ENCODE data around the gene AGBL1. TPM values are rescaled to one million over a fixed set of nuclear protein-coding genes. Genes with fewer than 3 reads are reported as not detected.
A peak's percentile ranks its signal among the peaks of the same experiment; 100 is the strongest.

The AGBL1 gene
- total RNA-seq, 6 experiments from 2014 or later: not detected

DNA sequence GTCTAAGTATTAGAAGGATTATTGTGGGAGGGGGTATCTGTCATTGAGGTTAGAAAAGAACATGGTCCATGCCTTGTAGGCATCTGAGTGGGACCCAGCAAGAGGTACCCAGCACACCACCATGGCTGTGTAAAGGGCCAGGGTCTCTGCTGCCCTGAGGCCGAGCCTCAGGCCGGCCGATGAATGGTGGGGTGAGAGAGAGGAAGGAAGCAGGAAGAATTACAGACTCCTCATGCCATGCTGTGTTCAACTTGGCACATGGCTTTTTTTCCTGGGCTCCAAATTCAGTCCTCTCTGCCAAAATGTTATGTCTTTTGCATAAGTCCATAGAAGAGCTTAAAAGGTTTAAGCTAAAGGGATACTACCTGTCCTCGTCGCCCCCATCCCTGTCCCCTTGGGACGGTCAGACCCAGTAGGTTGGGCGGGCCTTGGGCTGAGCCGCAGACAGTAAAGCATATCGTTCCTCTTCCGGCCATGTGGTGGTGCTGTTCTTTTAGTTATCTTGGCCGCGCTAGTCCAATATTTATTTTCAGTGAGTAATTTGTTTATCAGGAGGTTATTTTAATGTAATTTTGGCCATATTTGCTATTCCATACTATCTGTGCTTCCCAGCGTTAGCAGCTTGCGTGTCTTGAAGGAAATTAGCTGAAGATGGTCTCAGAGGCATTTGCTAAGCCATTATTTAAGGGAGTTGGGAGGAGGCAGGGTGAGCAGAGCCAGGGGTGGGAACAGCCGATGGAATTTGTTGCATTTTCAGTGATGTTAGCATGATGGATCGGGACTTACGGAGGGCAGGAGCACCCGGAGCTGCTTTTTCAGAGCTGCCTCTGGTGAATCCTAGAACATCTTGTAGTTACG lies 152.4 kb downstream of the AGBL1 start:
- intact Hi-C loops (cut with DNase I): no loop called here
- 2% methylated on average over 15 of the region's 19 CpGs for WGBS (ENCODE audit: insufficient coverage, low coverage, low lambda C conversion rate, missing lambda C conversion rate)
- DNase-seq: peak in 1 of 3 donors; percentile 19
- Histone ChIP-seq H3K4me1 (no peaks in the 10 kb centered on the region), H3K36me3 (no peaks in the 10 kb centered on the region), H3K27ac (no peak overlapping the region), H3K27me3 (no peaks in the 10 kb centered on the region), H3K4me3 (no peak overlapping the region), H3K9me3 (no peaks in the 10 kb centered on the region)
- no peak for TF ChIP-seq POLR2A (IDR thresholded peaks at IDR 0.05)
- TF ChIP-seq, protein P1, sequence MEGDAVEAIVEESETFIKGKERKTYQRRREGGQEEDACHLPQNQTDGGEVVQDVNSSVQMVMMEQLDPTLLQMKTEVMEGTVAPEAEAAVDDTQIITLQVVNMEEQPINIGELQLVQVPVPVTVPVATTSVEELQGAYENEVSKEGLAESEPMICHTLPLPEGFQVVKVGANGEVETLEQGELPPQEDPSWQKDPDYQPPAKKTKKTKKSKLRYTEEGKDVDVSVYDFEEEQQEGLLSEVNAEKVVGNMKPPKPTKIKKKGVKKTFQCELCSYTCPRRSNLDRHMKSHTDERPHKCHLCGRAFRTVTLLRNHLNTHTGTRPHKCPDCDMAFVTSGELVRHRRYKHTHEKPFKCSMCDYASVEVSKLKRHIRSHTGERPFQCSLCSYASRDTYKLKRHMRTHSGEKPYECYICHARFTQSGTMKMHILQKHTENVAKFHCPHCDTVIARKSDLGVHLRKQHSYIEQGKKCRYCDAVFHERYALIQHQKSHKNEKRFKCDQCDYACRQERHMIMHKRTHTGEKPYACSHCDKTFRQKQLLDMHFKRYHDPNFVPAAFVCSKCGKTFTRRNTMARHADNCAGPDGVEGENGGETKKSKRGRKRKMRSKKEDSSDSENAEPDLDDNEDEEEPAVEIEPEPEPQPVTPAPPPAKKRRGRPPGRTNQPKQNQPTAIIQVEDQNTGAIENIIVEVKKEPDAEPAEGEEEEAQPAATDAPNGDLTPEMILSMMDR (IDR thresholded peaks at IDR 0.05): peak; percentile 20 to 53 (median 40)
- ATAC-seq: peak; percentile 49 to 54 (median 52)

DNA sequence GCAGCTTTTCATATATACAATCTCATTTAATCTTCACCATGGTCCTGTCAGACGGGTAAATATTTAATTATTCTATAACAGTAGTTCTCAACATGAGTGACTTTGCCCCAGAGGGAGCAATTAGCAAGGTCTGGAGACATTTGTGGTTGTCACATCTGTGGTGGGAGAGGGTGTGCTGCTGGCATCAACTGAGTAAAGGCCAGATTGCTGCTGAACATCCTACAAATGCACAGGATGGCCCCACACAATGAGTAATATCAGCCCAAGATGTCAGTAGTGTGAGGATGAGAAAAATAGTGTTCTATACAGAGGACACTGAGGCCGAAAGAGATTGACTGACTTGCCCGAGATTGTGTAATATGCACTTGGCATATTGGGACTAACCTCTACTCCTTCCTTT lies 156.0 kb downstream of the AGBL1 start:
- no peak for ATAC-seq
- DNase-seq: no peak
- Histone ChIP-seq H3K4me3 (no peak overlapping the region), H3K27ac (no peak overlapping the region), H3K4me1 (no peaks in the 10 kb centered on the region), H3K27me3 (no peaks in the 10 kb centered on the region), H3K36me3 (no peaks in the 10 kb centered on the region), H3K9me3 (no peaks in the 10 kb centered on the region)
- TF ChIP-seq, protein P1 (IDR thresholded peaks at IDR 0.05): no peak
- TF ChIP-seq POLR2A (IDR thresholded peaks at IDR 0.05): no peak
- WGBS (ENCODE audit: insufficient coverage, low coverage, low lambda C conversion rate, missing lambda C conversion rate): 50% methylated on average over 3 of the region's 3 CpGs
- intact Hi-C loops (cut with DNase I): no loop called here

DNA sequence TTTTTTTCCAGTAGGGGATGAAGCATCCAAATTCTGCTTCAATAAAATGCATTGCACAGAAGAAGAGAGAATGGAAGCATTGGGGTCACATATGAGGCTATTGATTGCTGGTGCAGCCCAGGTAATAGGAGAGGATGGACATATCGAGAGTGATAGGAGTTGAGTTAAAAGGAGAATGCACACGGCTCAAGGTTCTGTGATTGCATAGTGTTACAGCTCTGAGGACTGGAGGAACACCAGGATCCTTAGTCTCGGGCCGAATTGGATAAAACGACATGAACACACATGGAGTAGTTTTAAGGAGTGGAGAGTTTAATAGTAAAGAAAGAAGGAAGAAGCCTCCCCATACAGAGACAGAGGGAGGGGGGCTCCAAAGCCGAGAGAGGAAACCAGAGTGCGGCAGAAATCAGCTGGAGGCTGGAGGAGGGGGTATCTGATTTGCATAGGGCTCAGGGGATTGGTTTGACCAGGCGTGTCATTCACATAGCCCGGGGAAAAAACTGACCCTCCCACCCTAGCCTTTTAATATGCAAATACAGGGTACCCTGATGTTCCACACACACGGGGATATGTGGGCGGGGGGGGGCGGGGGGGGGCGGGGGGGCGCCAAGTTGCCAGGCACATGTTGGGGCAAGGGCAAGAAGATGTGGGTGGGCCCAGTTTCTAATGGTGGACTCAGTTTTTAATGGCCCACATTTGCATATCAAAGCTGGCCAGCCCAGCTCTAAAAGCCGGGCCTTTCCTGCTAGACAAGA lies 156.9 kb downstream of the AGBL1 start:
- WGBS (ENCODE audit: insufficient coverage, low coverage, low lambda C conversion rate, missing lambda C conversion rate): 22% methylated on average over 13 of the region's 15 CpGs
- Histone ChIP-seq H3K4me1 (no peaks in the 10 kb centered on the region), H3K9me3 (no peaks in the 10 kb centered on the region), H3K27me3 (no peaks in the 10 kb centered on the region), H3K4me3 (no peak overlapping the region), H3K27ac (no peak overlapping the region), H3K36me3 (no peaks in the 10 kb centered on the region)
- intact Hi-C loops (cut with DNase I): no loop called here
- DNase-seq: no peak
- no peak for ATAC-seq
- TF ChIP-seq, protein P1 (IDR thresholded peaks at IDR 0.05): no peak
- no peak for TF ChIP-seq POLR2A (IDR thresholded peaks at IDR 0.05)

DNA sequence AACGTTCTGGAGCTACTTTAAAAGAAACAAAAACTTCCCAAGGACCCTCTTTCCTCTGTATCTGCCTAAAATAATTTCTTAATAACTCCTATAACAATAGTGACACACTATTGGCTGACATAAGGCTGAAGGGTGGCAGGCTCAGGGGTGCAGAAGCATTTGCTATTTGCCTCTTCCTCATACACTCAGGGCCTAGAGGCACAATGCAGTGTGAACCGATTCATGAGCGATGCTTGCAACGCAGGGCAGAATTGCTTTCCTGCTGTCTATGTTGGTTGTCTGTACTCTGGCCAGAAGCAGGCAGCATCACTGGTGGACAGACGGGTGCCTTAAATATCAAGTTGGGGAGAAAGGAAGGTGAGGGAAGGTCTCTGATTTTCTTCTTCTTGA lies 157.4 kb downstream of the AGBL1 start:
- no peak for ATAC-seq
- H3K27ac ChIP-seq: no peak overlapping the region
- H3K27me3 ChIP-seq: no peaks in the 10 kb centered on the region
- intact Hi-C loops (cut with DNase I): no loop called here
- no peaks in the 10 kb centered on the region for H3K4me1 ChIP-seq
- H3K9me3 ChIP-seq: no peaks in the 10 kb centered on the region
- no peaks in the 10 kb centered on the region for H3K36me3 ChIP-seq
- WGBS (ENCODE audit: insufficient coverage, low coverage, low lambda C conversion rate, missing lambda C conversion rate): 51% methylated on average over 5 of the region's 5 CpGs
- no peak for DNase-seq
- TF ChIP-seq, protein P1 (IDR thresholded peaks at IDR 0.05): no peak
- no peak for TF ChIP-seq POLR2A (IDR thresholded peaks at IDR 0.05)
- no peak overlapping the region for H3K4me3 ChIP-seq

Measured in right lobe of liver (tissue), 6 donors.